Tibial nerve (tissue), 4 donors: ENCODE data around the gene POLR2F. TPM values are rescaled to one million over a fixed set of nuclear protein-coding genes. Genes with fewer than 3 reads are reported as not detected.
A peak's percentile ranks its signal among the peaks of the same experiment; 100 is the strongest.

Experiments
- DNase-seq, 2 donors: peaks; one replicate each; pipeline ENCODE4 v3.0.0-alpha.2; 2019; ENCODE audit warnings: low spot score in 2 of 2
- H3K27ac ChIP-seq, 4 donors: fragments of 200-600 bp; sonication (generic) in 3 of 4; one replicate each; pipeline ENCODE4 v1.5.1; 2017 to 2019; ENCODE audit warnings: mild to moderate bottlenecking in 1 of 4
- H3K27me3 ChIP-seq, 2 donors: fragments of 200-600 bp; sonication (generic) in 1 of 2; one replicate each; pipeline versions ENCODE4 v1.5.1 to v1.6.0; 2017 to 2019
- H3K36me3 ChIP-seq, 3 donors: fragments of 200-600 bp; sonication (generic); one replicate each; pipeline ENCODE4 v1.5.1; 2018 to 2019
- H3K4me1 ChIP-seq, 4 donors: fragments of 200-600 bp; sonication (generic) in 3 of 4; one replicate each; pipeline ENCODE4 v1.5.1; 2017 to 2019
- H3K4me3 ChIP-seq, 4 donors: fragments of 200-600 bp; sonication (generic) in 3 of 4; one replicate each; pipeline ENCODE4 v1.5.1; 2017 to 2019; ENCODE audit warnings: mild to moderate bottlenecking in 1 of 4, moderate library complexity in 1 of 4
- H3K9me3 ChIP-seq, 4 donors: fragments of 200-600 bp; sonication (generic) in 3 of 4; one replicate each; pipeline ENCODE4 v1.5.1; 2017 to 2019
- EP300 ChIP-seq, 2 donors: sonication (generic); formaldehyde crosslinking; IDR thresholded peaks; one replicate each; pipeline ENCODE4 v1.6.1; 2017; ENCODE audit warnings: antibody characterized with exemption in 2 of 2, mild to moderate bottlenecking in 1 of 2
- POLR2A ChIP-seq, 2 donors: fragments of 450-650 bp; IDR thresholded peaks; one replicate each; pipeline ENCODE4 v1.6.1; 2017; ENCODE audit warnings: antibody characterized with exemption in 2 of 2, mild to moderate bottlenecking in 2 of 2, moderate library complexity in 2 of 2
- WGBS, 2 donors: methylation state at CpG; one replicate each; pipeline ENCODE4 v1.1.5; 2018; 5-methylcytosine and 5-hydroxymethylcytosine counted together
- total RNA-seq, 4 donors: library from RNA; depleted of rRNA; stranded (reverse); fragments of >200 nt; gene quantifications; one replicate each; pipeline ENCODE4 v1.1.0, GENCODE V29; 2016
- TF ChIP-seq, protein P1 (sequence below), 5 experiments: fragments of 200-600 bp in 3 of 5; fragments of 450-650 bp in 2 of 5; sonication (generic) in 3 of 5; IDR thresholded peaks; one replicate each; pipeline ENCODE4 v1.5.1; 2016 to 2019; ENCODE audit warnings: antibody characterized with exemption in 5 of 5, mild to moderate bottlenecking in 3 of 5, moderate library complexity in 2 of 5

POLR2F gene
- total RNA-seq, 4 donors from 2014 or later: 54.7 to 181 (median 120) TPM

DNA sequence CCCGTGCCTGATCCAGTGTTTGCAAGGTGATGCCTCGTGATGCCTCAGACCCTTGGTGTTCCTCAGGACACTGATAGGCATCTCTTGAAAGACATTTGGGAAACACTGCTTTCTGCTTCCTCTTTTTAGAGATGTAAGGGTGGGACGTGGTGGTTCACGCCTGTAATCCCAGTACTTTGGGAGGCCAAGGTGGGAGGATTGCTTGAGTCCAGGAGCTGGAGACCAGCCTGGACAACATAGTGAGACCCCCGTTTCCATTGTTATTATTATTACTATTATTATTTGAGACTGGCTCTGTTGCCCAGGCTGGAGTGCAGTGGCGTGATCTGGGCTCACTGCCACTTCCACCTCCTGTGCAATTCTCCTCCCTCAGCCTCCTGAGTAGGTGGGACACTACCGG is 37.4 kb downstream of the POLR2F start:
- Histone ChIP-seq H3K4me1 (peaks cover 0 to 40% (median 3%) of the 10 kb centered on the region in 4 donors), H3K36me3 (peaks cover 0 to 50% (median 0%) of the 10 kb centered on the region in 3 donors), H3K4me3 (no peak overlapping the region), H3K27ac (peak overlapping the region in 3 of 4 donors; percentile 2 to 97 (median 95)), H3K27me3 (no peaks in the 10 kb centered on the region), H3K9me3 (no peaks in the 10 kb centered on the region)
- TF ChIP-seq EP300 (IDR thresholded peaks at IDR 0.05) (no peak), POLR2A (IDR thresholded peaks at IDR 0.05) (no peak)
- TF ChIP-seq, protein P1, sequence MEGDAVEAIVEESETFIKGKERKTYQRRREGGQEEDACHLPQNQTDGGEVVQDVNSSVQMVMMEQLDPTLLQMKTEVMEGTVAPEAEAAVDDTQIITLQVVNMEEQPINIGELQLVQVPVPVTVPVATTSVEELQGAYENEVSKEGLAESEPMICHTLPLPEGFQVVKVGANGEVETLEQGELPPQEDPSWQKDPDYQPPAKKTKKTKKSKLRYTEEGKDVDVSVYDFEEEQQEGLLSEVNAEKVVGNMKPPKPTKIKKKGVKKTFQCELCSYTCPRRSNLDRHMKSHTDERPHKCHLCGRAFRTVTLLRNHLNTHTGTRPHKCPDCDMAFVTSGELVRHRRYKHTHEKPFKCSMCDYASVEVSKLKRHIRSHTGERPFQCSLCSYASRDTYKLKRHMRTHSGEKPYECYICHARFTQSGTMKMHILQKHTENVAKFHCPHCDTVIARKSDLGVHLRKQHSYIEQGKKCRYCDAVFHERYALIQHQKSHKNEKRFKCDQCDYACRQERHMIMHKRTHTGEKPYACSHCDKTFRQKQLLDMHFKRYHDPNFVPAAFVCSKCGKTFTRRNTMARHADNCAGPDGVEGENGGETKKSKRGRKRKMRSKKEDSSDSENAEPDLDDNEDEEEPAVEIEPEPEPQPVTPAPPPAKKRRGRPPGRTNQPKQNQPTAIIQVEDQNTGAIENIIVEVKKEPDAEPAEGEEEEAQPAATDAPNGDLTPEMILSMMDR (IDR thresholded peaks at IDR 0.05): no peak
- no peak for DNase-seq
- WGBS, 2 donors: 71 to 79% methylated on average over 7 of the region's 7 CpGs

DNA sequence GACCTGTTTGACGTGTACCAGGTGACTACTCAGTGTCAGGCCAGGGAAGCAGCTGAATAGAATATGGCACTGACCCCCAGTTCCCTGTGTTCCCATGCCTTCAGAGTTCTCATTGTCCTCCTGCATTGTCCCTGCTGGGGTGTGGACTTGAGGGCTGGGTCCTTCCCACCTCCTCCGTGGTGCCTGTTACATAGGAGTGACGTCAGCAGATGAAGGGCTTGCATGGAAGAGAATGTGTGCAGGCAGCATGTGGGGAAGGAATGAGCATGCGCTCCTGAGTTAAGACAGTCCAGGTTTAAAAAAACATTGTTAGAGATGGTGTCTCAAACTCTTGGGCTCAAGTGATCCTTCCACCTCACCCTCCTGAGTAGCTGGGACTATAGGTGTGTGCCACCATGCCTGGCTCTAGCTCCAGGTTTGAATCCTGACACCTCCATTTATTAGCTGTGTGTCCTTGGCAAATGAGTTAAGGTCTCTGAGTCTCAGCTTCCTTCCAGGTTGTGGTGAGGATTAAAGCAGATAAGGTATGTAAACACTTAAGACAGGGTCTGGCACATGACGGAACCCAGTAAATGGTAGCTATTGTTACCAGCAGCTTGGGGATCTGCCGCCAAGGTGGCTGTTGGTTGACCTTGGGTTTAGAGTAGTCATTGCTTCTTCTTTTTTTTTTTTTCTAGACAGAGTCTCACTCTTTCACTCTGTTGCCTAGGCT is 38.4 kb downstream of the POLR2F start:
- H3K4me1 ChIP-seq: peaks cover 0 to 50% (median 12%) of the 10 kb centered on the region in 4 donors
- H3K27ac ChIP-seq: peak overlapping the region; percentile 2 to 97 (median 68)
- no peak overlapping the region for H3K4me3 ChIP-seq
- DNase-seq: no peak
- 52 to 54% methylated on average over 6 of the region's 6 CpGs for WGBS, 2 donors
- no peaks in the 10 kb centered on the region for H3K27me3 ChIP-seq
- TF ChIP-seq, protein P1 (IDR thresholded peaks at IDR 0.05): no peak
- TF ChIP-seq EP300 (IDR thresholded peaks at IDR 0.05): peak in 1 of 2 donors; percentile 57
- no peaks in the 10 kb centered on the region for H3K9me3 ChIP-seq
- H3K36me3 ChIP-seq: peaks cover 0 to 40% (median 0%) of the 10 kb centered on the region in 3 donors

DNA sequence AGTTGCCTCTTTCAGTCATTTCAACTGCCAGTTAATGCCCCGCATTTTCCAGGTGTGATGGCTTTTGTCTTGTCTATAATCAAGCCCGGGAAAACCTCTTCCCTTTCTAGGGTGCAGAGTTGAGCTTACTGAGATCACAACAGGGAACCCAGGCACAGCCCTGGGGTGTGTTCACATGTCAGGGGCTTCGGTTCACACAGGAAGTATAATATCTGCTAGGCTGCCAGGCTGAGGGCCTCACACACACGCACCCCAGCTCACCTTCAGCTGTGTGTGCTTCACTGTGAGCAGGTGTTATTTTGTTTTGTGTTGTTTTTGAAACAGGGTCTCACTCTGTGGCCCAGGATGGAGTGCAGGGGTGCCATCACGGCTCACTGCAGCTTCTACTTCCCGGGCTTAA is 40.5 kb downstream of the POLR2F start:
- TF ChIP-seq, protein P1 (IDR thresholded peaks at IDR 0.05): no peak
- TF ChIP-seq POLR2A (IDR thresholded peaks at IDR 0.05) (no peak), EP300 (IDR thresholded peaks at IDR 0.05) (no peak)
- Histone ChIP-seq H3K4me1 (peaks cover 0 to 71% (median 19%) of the 10 kb centered on the region in 4 donors), H3K36me3 (peaks cover 0 to 31% (median 0%) of the 10 kb centered on the region in 3 donors), H3K27me3 (no peaks in the 10 kb centered on the region), H3K4me3 (no peak overlapping the region), H3K27ac (peak overlapping the region; percentile 23 to 97 (median 74)), H3K9me3 (no peaks in the 10 kb centered on the region)
- WGBS, 2 donors: 65 to 71% methylated on average over 6 of the region's 6 CpGs
- DNase-seq: no peak

DNA sequence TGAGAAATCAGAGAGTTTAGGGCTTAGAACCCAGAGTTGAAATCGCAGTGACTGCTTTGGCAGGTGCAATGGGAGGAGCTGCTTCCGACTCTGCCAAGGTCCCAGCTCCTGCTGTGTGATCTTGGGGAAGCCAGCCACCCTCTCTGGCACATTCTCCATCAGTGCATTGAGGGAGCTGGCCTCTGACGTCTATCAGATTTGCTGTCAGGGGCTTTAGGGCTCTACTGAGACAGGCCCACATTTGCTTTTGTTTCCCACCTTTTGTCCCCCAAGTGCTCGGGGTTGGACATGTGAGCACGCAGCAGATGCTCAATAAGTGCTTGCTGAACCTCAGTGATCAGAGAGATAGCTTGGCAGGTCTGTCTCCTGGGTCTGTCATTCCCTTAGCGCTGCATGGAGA is 41.5 kb downstream of the POLR2F start:
- 73 to 78% methylated on average over 6 of the region's 6 CpGs for WGBS, 2 donors
- TF ChIP-seq POLR2A (IDR thresholded peaks at IDR 0.05): no peak
- TF ChIP-seq, protein P1 (IDR thresholded peaks at IDR 0.05): no peak
- TF ChIP-seq EP300 (IDR thresholded peaks at IDR 0.05): no peak
- H3K27ac ChIP-seq: peak overlapping the region in 2 of 4 donors; percentile 95 to 97

DNA sequence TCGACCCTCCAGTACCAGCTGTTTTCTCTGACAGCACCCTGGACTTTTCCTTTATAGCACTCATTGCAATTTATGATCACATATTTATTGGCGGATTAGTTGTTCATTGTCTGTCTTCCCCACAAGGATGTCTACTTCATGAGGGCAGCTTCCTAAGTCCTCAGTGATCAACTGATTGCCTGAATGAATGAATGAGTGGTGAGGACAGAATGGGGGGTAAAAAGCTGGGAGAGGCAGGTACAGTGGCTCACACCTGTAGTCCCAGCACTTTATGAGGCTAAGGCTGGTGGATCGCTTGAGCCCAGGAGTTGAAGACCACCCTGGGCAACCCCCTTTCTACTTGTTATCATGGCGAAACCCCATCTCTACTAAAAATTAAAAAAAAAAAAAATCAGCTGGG is 42.0 kb downstream of the POLR2F start:
- H3K9me3 ChIP-seq: no peaks in the 10 kb centered on the region
- peaks cover 0 to 28% (median 0%) of the 10 kb centered on the region in 3 donors for H3K36me3 ChIP-seq
- no peaks in the 10 kb centered on the region for H3K27me3 ChIP-seq
- TF ChIP-seq EP300 (IDR thresholded peaks at IDR 0.05): no peak
- TF ChIP-seq, protein P1 (IDR thresholded peaks at IDR 0.05): no peak
- WGBS, 2 donors: 79 to 84% methylated on average over 4 of the region's 4 CpGs
- H3K27ac ChIP-seq: peak overlapping the region in 3 of 4 donors; percentile 67 to 97 (median 95)
- no peak overlapping the region for H3K4me3 ChIP-seq
- peaks cover 0 to 71% (median 21%) of the 10 kb centered on the region in 4 donors for H3K4me1 ChIP-seq
- DNase-seq: no peak

More for the DNA sequence above, 41.5 kb downstream of the POLR2F start:
- H3K36me3 ChIP-seq: peaks cover 0 to 31% (median 0%) of the 10 kb centered on the region in 3 donors
- no peak for DNase-seq
- H3K27me3 ChIP-seq: no peaks in the 10 kb centered on the region
- peaks cover 0 to 71% (median 21%) of the 10 kb centered on the region in 4 donors for H3K4me1 ChIP-seq
- no peak overlapping the region for H3K4me3 ChIP-seq
- no peaks in the 10 kb centered on the region for H3K9me3 ChIP-seq
